Renal pelvis (tissue), 12 donors: ENCODE measurements around the gene UGT3A2. TPM values are rescaled to one million over a fixed set of nuclear protein-coding genes. Genes with fewer than 3 reads are reported as not detected.
A peak's percentile ranks its signal among the peaks of the same experiment; 100 is the strongest.

Experiments used
- DNase-seq: peaks from one replicate; pipeline ENCODE4 v3.0.0-alpha.2; 2013
- long read RNA-seq, 16 experiments: transcript quantifications; one replicate each; lab custom pipeline, GENCODE V29; 2026
- polyA plus RNA-seq, 3 donors: library from polyadenylated mRNA; unstranded; fragments of 120-200 nt; gene quantifications; one replicate each; pipeline ENCODE4 v1.2.1, GENCODE V29; 2013; ENCODE audit not compliant: insufficient read length in 3 of 3

The UGT3A2 gene, protein sequence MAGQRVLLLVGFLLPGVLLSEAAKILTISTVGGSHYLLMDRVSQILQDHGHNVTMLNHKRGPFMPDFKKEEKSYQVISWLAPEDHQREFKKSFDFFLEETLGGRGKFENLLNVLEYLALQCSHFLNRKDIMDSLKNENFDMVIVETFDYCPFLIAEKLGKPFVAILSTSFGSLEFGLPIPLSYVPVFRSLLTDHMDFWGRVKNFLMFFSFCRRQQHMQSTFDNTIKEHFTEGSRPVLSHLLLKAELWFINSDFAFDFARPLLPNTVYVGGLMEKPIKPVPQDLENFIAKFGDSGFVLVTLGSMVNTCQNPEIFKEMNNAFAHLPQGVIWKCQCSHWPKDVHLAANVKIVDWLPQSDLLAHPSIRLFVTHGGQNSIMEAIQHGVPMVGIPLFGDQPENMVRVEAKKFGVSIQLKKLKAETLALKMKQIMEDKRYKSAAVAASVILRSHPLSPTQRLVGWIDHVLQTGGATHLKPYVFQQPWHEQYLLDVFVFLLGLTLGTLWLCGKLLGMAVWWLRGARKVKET
- polyA plus RNA-seq: 10 to 100 TPM; 12.0 to 16.8 (median 16.0) TPM
- long read RNA-seq, donor 1, partial matches to known transcripts: 0 of 3 reads
- long read RNA-seq, donor 1, other reads (novel, unspliced or antisense): 0 of 3 reads
- long read RNA-seq, donor 2, partial matches to known transcripts: 0 of 3 reads
- long read RNA-seq, donor 2, other reads (novel, unspliced or antisense): 0 of 3 reads
- long read RNA-seq, donor 3, partial matches to known transcripts: 0 of 3 reads
- long read RNA-seq, donor 3, other reads (novel, unspliced or antisense): 0 of 3 reads
- long read RNA-seq, donor 4, partial matches to known transcripts: 0 of 2 reads
- long read RNA-seq, donor 4, other reads (novel, unspliced or antisense): 0 of 2 reads
- long read RNA-seq, donor 5, partial matches to known transcripts: 0 of 3 reads
- long read RNA-seq, donor 5, other reads (novel, unspliced or antisense): 0 of 3 reads
- long read RNA-seq, donor 6, transcript UGT3A2-201 (7 exons, 2,355 nt): major isoform, 6 of 7 reads
- long read RNA-seq, donor 6, partial matches to known transcripts: 0 of 7 reads
- long read RNA-seq, donor 6, other reads (novel, unspliced or antisense): 0 of 7 reads
- long read RNA-seq, donor 7, partial matches to known transcripts: 0 of 4 reads
- long read RNA-seq, donor 7, other reads (novel, unspliced or antisense): 0 of 4 reads
- long read RNA-seq, donor 8: 0 reads
- long read RNA-seq, donor 9, partial matches to known transcripts: 0 of 2 reads
- long read RNA-seq, donor 9, other reads (novel, unspliced or antisense): 0 of 2 reads
- long read RNA-seq, donor 10, partial matches to known transcripts: 0 of 1 reads
- long read RNA-seq, donor 10, other reads (novel, unspliced or antisense): 0 of 1 reads
- long read RNA-seq, donor 11, partial matches to known transcripts: 0 of 4 reads
- long read RNA-seq, donor 11, other reads (novel, unspliced or antisense): 0 of 4 reads
- long read RNA-seq, donor 12, partial matches to known transcripts: 0 of 2 reads
- long read RNA-seq, donor 12, other reads (novel, unspliced or antisense): 0 of 2 reads
- long read RNA-seq, donor 13, partial matches to known transcripts: 0 of 2 reads
- long read RNA-seq, donor 13, other reads (novel, unspliced or antisense): 0 of 2 reads
- long read RNA-seq, donor 14, transcript UGT3A2-201 (7 exons, 2,355 nt): major isoform, 5 of 5 reads
- long read RNA-seq, donor 14, partial matches to known transcripts: 0 of 5 reads
- long read RNA-seq, donor 14, other reads (novel, unspliced or antisense): 0 of 5 reads
- long read RNA-seq, donor 15, partial matches to known transcripts: 0 of 1 reads
- long read RNA-seq, donor 15, other reads (novel, unspliced or antisense): 0 of 1 reads
- long read RNA-seq, donor 16: 0 reads

DNA sequence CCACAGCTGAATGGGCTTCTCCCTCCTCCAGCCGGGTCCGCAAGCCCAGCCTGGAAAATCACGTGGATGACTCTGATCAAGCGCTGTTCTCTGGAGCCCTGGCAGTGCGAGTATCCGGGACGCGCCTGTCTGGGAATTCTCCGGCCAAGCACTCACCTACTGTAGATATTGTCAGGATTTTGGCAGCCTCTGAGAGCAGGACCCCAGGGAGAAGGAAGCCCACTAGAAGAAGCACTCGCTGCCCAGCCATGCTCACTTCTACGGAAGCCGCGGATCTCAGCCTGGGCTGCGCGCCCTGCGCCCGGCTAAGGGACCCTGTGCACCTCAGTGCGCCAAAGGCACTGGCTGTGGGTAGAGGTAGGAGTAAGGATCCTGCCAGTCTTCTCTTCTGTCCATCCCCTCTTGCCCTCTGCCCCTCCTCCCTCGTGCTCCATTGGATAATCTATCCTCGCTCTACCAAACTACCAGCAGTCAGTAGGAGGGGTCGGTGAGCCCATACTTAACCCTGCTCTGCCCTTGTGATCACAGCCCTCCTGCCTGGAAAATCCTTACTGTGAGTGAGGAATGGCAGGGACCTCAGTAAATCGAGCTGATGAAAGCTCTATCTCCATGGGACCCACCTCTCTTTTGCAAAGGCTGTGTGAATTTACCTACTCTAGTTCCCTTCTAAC lies at the start of gene UGT3A2:
TSS of gene UGT3A2 (minus strand) at position 343 of the 671 bp plus-strand sequence. CDS start at position 250, 93 bp downstream.
- DNase-seq: peak; percentile 21

DNA sequence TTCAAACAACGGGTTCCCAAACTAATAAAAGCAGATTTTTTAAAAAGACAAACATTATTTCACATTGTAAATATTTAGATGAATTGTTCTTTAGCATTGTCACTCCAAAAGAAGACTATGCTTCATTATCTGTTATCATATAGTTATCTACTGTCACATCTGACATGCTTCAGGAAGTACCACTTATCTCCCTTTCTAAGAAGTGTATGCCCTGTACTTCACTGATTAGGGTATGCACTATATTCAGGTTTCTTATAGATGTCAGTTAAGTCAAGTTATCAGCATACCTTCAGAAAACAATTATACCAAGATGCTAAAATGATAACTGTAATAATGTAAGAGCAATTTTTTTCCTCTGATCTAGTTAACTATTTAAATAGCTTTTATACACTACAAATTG lies 44.6 kb upstream of the UGT3A2 start:
- DNase-seq: no peak

DNA sequence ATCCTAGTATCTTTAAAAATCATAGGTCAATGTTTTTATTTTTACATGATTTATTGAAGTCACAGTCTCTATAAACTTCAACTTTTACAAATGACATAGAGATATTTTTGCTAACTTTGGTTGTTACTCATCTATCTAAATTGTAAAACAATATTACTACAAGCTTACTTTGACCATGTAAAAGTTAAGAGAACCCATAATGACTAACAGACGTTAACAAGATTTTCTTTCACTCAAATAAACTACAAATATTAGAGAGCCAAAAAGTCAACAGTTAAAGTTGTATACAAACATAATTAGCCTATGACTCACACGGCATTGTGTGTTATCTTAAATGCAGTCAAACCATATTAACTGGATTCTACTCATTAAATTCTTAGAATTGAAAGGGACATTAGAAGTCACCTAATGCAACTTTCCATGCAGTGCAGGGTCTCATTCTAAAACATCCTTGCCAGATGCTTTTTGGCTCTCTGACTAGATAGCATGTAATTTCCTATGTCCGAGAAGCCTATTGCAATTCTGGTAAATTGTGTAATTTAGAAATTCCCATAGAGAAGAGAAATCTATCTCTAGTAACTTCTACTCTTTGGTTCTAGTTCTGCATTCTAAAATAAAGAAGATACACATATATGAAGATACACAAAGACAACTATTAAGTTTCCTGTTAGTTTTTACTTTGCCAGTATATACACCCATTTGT lies 42.2 kb upstream of the UGT3A2 start:
- DNase-seq: no peak

DNA sequence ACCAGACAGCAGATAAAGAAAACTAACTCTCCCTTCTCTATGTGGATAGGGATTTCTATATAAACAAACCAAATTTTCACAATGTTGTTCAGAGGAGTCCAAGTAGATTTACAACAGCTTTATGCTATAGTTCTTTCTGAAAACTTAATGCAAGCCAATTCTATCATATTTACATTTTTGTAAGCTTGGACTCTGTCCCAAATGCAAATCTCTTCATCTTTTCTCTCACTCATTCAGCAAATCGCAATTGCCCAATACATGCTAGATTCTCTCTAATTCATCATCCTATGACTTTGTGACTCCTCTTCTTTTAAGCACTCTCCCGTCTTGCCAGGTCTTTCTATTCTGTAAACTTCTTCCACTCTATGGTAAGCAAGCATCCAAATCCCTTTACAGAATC lies 39.1 kb upstream of the UGT3A2 start:
- DNase-seq: no peak

DNA sequence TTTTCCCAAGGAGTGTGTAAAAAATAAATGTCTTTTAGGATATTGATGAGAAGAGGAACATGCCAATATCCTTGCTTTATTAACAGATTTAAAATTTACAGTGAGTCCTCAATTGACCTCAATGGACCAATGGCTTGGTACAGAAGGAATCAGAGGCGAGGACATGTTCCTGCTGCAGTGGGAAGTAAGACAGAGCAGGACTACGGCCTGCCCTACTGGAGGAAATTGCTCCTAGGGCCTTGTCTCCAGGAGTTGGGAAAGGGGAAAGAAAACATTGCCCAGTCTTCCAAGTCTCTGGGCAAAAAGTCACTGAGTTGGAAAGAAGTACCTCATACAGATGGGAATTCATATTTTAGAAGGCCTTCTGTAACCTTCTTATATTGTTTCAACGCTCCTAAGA lies 33.1 kb upstream of the UGT3A2 start:
- no peak for DNase-seq

DNA sequence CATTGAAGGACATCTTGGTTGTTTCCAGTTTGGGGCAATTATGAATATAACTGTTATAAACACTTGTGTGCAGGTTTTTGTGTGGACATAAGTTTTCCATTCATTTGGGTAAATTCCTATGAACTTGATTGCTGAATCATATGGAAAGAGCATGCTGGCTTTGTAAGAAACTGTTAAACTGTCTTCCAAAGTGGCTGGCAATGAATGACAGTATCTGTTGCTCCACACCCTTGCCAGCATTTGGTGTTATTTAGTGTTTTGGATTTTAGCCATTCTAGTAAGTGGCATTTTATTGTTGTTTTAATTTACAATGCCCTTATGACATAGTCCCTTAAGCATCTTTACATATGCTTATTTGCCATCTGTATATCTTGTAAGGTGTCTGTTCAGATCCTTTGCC lies 29.8 kb upstream of the UGT3A2 start:
- DNase-seq: no peak

DNA sequence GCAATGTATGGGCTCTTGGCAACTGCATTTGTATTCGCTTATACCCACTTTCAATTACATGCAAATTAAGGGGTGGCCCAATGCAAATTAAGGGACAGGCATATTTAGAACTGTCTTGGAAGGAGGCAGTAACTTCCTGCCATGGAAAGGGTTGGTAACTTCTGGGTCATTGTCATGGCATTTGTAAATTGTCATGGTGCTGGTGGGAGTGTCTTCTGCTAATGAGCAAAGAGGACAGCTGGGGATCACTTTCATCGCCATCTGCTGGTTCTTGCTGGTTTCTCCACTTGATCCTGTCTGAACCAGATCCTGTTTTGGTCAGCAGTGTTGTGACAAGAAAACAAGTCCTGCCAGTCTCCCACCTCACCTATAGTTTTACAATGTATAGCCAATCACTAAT lies 23.3 kb upstream of the UGT3A2 start:
- no peak for DNase-seq

DNA sequence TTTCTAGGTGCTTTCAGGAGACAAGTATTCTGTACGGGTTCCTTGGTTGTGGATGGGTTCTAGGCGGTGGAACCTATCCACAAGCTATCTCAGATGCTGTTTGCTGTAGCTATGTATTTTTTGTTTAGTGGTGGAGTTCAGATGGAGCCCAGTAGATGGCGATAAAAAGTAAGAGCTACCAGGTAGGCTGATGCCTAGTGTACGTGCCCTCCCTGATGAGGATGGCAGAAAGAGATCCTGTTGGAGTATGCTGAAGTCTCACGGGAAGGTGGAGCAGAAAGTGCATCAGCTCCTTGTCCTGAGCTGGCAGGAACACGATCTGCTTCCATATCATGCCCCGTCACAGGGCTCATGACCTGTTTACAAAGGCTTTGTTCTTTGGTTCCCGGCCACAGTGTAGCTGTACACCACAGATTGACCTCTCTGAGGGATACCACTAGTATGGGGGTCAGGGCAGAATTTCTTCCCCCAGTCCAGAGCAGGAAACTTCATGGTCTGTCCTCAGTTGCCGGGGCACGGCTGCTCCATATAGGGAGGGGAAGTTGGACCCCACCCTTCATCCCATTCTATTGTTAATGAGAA lies 12.6 kb upstream of the UGT3A2 start:
- DNase-seq: peak; percentile 43

DNA sequence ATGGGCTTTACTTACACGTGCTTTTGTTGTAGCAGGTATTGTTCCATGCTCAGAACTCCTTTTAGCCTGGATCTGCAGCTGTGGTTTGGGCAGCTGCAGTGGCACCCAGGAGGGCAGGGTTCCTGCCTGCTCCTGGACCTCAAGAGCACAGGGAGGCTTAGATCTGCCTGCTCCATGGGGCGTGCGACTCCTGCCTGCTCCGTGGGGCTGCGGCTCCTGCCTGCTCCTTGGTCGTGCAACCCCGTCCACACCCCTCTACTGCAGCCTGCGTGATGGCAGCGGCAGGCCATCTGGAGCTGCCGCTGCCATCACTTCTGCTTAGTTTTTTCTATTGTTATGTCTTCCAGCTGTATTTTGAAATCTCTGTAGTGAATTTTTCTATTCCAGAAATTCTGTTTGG lies 11.7 kb upstream of the UGT3A2 start:
- no peak for DNase-seq

DNA sequence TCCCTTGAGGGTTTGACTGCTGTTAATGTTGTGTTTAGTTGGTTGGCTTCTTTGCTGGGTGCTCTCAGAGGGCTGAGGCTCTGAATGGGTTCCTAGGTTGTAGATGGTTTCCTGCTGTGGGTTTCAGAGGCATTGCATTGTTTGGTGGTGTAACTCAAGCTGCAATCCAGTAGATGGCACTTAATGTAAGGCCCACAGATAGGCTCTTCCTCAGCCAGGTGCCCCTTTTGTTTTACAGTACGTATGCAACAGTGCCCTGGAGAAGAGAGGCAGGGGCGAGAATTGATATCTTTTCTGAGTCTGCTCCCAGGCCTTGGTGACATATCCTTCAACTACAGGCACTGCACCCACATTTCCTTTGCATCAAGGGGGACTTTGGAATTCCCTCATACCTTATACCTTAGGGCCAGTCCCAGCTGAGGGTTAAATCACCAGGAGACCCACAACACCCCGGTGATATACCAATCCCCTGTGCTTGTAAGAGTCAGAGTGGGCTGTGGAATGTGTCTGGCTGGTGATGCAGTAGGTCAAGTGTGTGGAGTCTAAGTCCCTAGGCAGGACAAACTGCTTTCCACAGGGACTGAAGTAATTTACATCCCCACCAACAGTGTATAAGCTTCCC lies 7.0 kb upstream of the UGT3A2 start:
- no peak for DNase-seq

DNA sequence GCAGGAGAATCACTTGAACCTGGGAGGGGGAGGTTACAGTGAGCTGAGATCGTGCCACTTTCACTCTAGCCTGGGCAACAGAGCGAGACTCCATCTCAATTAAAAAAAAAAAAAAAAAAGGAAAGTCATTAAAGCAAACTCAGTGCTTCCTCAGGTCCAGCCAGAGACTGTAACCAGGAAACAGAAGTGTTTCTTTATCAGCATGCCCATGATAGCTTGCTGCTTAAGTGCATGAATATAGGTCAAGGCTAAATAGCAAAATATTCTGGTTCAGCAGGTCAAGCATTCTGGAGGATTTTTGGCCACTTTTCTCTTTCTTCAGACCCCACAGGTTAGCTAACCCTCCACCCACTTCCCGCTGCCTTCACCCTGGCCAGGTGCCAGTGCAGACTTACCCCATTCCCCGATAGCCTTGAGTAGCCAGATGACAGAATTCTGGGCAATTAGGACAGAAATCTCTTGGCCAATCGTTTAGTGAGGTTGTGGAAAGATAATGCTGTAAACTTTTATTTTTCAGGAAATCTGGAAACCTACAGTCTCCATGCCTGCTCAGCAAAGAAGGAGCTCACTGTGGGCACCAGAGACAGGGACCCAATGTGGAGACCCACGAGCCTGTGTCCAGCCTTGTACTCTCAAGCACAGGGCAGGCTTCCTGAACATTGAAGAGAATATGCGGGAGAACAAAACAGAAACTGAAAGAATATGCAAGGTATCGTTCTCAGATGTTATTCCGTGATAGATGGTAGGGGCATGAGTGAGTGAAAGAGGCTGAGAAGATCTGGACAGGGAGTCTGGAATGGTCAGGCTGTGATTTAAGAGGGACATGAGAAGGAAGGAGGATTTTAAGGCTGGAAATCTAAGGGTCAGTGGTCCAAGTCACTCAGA lies 4.2 kb upstream of the UGT3A2 start:
- no peak for DNase-seq

DNA sequence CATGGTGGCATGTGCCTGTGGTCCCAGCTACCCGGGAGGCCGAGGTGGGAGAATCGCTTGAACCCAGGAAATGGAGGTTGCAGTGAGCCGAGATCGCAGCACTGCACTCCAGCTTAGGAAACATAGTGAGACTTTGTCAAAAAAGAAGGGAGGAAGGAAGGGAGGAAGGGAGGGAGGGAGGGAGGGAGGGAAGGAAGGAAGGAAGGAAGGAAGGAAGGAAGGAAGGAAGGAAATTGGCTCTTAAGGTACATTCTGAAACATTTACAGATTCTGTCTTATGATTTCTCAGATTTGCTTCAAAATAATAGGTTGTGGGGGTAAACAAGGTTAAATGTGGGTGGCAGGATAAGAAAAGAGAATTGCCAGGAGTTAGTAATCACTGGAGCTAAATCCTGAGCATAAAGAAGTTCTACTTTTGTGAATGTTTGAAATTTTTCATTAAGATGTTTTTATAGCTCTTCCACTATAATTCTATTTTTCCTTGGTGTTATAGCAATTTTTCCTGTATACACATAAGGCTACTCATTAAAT lies 2.1 kb upstream of the UGT3A2 start:
- DNase-seq: no peak

DNA sequence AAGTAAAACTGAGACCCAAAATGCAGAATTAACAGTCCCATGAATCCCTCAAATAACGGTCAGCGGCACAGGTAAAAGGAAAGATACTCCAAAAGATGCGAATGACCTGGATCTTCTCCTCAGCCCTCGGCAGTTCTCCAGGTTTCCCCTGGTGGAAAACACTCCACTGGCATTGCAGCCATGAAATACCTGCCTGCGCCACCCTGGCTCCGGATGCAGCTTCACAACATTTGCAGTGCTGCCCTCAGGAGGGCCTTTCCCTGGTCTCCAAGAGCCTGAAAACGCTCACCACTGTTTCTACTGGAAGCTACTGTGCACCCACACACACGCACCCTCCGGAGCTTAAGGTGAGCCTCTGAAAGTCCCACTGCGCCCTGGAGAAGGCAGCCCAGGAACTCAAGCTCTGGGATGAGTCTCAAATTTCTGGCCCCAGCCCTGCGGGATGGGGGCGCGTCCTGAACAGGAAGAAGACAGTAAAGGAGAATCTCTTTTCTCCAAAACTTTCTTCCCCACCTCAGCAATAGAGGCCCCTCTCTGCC lies 612 bp downstream of the UGT3A2 start:
- peak; percentile 12 for DNase-seq

DNA sequence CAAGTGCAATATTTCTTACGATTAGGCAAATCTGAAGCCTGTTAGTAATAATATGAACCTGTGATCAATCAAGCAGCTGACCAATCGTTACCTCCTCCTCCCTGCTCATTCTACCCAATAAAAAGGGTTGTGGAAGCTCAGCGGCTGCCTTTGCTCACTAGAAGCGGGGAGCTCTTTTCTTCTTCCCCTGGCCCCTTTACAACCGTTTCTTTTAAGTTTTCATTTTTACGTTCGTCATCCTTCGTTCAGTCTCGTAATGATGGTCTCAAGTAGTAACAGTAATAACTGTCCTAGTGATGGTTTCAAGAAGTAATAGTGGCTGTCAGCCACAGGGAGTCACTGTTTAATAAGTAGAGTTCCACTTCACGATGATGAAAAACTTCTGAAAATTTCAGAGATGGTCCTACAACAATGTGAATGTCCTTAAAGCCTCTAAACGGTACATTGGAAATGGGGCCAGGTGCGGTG lies 6.2 kb downstream of the UGT3A2 start:
- DNase-seq: no peak

DNA sequence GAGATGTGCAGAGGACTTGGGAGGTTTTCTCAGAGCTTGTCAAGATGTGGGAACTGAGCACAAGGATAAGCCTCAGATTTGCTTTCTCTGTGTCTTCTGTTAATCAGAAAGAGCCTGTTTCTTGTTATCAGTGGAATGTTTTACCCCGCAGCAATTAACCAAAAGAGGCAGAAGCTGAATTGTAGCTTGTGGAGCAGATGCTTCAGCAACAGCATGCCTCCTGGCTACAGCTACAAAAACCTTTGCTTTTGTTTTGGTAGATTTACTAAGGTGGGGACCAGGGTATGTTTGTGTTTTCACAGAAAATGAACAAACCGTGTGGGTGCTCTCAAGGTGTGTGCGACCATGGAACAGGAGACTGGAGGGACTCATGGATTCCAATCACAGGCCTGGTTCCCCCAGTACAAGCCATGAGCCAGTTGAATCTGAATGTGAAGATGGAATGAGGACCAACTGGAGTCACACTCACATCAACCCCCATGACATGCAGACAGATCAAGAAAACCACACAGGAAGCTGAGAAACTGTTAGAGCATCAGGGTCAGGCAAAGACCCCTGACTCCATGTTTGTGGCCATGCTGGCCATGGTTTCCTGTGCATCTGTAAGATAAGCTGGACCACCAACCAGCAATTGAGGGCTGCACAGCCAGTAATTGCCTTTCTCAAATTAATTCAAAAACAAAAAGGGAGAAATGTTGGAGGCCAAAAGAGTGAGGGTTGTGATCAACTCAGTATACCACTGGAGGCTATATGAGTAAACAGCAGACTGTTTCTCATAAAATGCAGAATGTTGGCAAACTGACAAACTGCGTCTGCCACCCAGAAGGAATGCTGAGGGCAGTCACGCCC lies 6.9 kb downstream of the UGT3A2 start:
- DNase-seq: no peak

DNA sequence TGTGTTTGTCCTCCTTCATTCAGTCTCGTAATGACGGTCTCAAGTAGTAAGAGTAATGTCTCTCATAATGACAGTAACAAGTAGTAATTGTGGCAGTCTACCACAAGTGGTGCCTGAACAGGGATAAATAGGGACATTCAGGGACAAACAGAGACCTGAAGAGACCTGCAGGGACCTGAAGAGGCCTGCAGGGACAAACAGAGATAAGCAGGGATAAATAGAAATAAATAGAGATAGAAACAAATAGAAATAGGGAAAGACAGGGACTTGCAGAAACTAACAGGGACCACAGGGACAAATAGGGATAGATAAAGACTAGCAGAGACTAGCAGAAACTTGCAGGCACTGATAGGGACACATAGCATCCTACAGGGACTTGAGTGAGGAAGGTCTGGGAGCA lies 7.9 kb downstream of the UGT3A2 start:
- no peak for DNase-seq
